ENCODE measurements around the gene LCA5L.

DNA sequence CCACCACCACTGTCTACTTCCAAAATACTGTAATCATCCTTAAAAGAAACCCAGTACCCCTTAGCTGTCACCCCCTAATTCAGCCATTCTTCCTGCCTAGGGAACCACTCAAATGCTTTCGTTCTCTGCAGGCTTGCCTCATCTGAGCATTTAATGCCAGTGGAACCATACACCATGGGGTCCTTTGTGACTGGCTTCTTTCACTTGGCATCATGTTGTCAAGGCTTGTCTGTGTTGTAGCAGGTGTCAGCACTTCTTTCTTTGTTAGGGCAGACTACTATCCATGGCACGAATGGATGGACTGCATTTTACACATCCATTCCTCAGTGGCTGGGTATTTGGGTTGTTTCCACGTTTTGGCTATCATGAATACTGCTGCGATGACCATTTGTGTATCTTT, 34.7 kb upstream of the LCA5L start:
- TF ChIP-seq GATA2 (IDR thresholded peaks at IDR 0.05; ENCODE audit: low read depth, low read length): no peak
- TF ChIP-seq GATA3 (IDR thresholded peaks at IDR 0.05; ENCODE audit: low read depth, low read length): no peak
